Measurements from ENCODE around the gene SYNDIG1.

The SYNDIG1 gene

DNA sequence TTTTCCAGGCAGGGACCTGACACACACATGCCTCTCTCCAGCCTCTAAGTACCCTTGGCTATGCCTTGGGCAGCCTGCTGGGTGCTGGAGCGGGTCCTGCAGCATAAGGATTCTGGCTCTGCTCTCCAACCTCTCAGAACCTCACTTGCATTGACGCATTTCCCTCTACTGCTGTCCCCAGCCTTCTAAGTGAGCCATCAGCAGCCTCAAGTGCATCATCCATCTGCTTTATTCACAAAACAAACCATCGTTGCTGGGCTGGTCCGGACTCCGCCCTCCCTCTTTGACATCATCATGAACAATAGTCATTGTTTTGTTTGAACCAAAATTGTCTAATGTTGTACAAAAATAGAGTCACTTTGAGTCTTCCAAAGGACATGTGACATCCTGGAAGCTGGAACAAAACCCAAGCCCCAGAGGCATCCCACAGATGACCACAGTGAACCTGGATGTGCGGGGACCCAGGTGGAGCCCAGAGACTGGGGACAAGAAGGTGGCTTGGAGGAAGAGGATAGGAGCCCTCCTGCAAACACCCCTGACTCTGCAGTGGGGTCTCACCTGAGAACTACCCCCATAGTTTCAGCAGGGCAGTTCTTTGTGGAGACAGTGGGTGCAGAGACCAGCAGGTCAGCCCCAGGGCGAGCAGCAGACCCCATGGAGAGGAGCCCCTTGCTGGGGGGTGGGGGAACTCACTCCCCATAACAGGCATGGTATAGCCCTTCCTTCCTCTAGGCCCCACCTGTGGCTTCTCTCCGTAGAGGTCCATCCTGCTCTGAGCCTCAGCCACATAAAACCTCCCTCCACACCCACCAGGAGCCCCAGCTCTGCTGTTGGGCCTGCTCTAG lies 230.1 kb downstream of the SYNDIG1 start:
- H3K23ac ChIP-seq (ENCODE audit: low read length) = no peak overlapping the region
- H3K4me2 ChIP-seq (ENCODE audit: low read length) = no peak overlapping the region
- H4K91ac ChIP-seq (ENCODE audit: low read depth, low read length) = no peak overlapping the region
- no CpG with 5 or more reads among the region's 8 CpGs for WGBS (ENCODE audit: extremely low coverage, insufficient coverage, insufficient read length)
- H3K18ac ChIP-seq (ENCODE audit: low read length) = no peak overlapping the region
- peaks cover 6% of the 10 kb centered on the region for H3K9me3 ChIP-seq (ENCODE audit: insufficient read depth, low read depth, low read length)
- H3K9ac ChIP-seq (ENCODE audit: low read length) = no peak overlapping the region
- no peak overlapping the region for H2AFZ ChIP-seq (ENCODE audit: insufficient read depth, low read length, poor library complexity)
- no peak overlapping the region for H3K4ac ChIP-seq (ENCODE audit: low read depth, low read length)
- H3K14ac ChIP-seq (ENCODE audit: low read length) = no peak overlapping the region
- no peak overlapping the region for H3K4me3 ChIP-seq (ENCODE audit: low read depth, low read length)
- H3K27me3 ChIP-seq (ENCODE audit: insufficient read depth, low read length) = no peaks in the 10 kb centered on the region
- no peaks in the 10 kb centered on the region for H3K79me2 ChIP-seq (ENCODE audit: control insufficient read depth, insufficient read depth, low read length, poor library complexity)
- H3K4me1 ChIP-seq (ENCODE audit: control insufficient read depth in 1 of 2, insufficient read depth in 2 of 2, low read length in 2 of 2) = no peaks in the 10 kb centered on the region
- H3K36me3 ChIP-seq (ENCODE audit: control insufficient read depth in 1 of 2, insufficient read depth in 2 of 2, low read length in 2 of 2) = no peaks in the 10 kb centered on the region
- H2AK5ac ChIP-seq (ENCODE audit: low read length) = no peak overlapping the region
- no peak overlapping the region for H2BK5ac ChIP-seq (ENCODE audit: low read depth, low read length, poor library complexity)
- H2BK120ac ChIP-seq (ENCODE audit: insufficient read depth, low read length, poor library complexity) = no peak overlapping the region
- H3K79me1 ChIP-seq (ENCODE audit: low read length) = no peaks in the 10 kb centered on the region
- H4K8ac ChIP-seq (ENCODE audit: low read depth, low read length) = no peak overlapping the region
- no peak for DNase-seq
- H4K12ac ChIP-seq (ENCODE audit: low read depth, low read length) = no peak overlapping the region
- H3K27ac ChIP-seq (ENCODE audit: low read depth, low read length) = no peak overlapping the region
- no peak overlapping the region for H2BK12ac ChIP-seq (ENCODE audit: low read length)

DNA sequence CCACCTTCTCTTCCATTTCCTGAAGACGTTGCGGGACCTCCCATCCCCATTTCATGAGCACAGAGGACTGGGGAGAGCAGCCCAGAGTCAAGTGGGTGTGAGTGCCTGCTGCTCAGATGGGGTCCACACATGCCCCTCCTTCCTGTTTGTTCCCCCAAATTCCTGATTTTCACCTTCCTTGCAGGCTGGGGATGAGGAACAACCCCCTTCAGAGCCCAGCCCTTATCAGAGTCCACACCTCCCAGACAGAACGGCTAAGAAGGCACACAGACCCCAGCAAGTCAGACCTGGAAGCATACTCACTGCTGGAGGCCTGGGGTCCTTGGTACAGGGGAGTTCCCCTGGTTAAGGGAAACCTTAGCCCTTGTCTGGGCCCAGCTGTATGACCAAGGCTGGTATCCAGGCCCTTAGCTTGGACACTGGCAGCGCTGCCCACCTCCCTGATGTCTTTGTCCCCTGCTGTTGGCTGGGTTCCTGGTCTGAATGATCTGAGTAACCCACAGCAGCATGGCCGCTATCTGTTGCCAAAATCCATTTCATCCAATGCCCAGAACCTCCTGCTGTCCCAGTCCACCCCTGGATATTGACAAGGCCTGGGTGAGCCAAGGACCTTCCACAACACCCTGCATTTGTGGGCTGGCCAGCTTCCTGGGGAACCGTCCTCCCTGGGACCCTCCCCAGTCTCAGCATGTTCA lies 230.9 kb downstream of the SYNDIG1 start:
- no peak overlapping the region for H2AK5ac ChIP-seq (ENCODE audit: low read length)
- H3K4me1 ChIP-seq (ENCODE audit: control insufficient read depth in 1 of 2, insufficient read depth in 2 of 2, low read length in 2 of 2) = no peaks in the 10 kb centered on the region
- no peaks in the 10 kb centered on the region for H3K79me1 ChIP-seq (ENCODE audit: low read length)
- H3K9ac ChIP-seq (ENCODE audit: low read length) = no peak overlapping the region
- H3K4me3 ChIP-seq (ENCODE audit: low read depth, low read length) = no peak overlapping the region
- H3K9me3 ChIP-seq (ENCODE audit: insufficient read depth, low read depth, low read length) = peaks cover 6% of the 10 kb centered on the region
- H2AFZ ChIP-seq (ENCODE audit: insufficient read depth, low read length, poor library complexity) = no peak overlapping the region
- H3K27ac ChIP-seq (ENCODE audit: low read depth, low read length) = no peak overlapping the region
- no peak overlapping the region for H4K8ac ChIP-seq (ENCODE audit: low read depth, low read length)
- H3K4ac ChIP-seq (ENCODE audit: low read depth, low read length) = no peak overlapping the region
- H3K14ac ChIP-seq (ENCODE audit: low read length) = no peak overlapping the region
- no peak overlapping the region for H2BK120ac ChIP-seq (ENCODE audit: insufficient read depth, low read length, poor library complexity)
- H3K36me3 ChIP-seq (ENCODE audit: control insufficient read depth in 1 of 2, insufficient read depth in 2 of 2, low read length in 2 of 2) = no peaks in the 10 kb centered on the region
- H3K18ac ChIP-seq (ENCODE audit: low read length) = no peak overlapping the region
- H4K12ac ChIP-seq (ENCODE audit: low read depth, low read length) = no peak overlapping the region
- H3K27me3 ChIP-seq (ENCODE audit: insufficient read depth, low read length) = no peaks in the 10 kb centered on the region
- DNase-seq = no peak
- no peak overlapping the region for H4K91ac ChIP-seq (ENCODE audit: low read depth, low read length)
- H3K4me2 ChIP-seq (ENCODE audit: low read length) = no peak overlapping the region
- no peak overlapping the region for H3K23ac ChIP-seq (ENCODE audit: low read length)
- no peak overlapping the region for H2BK12ac ChIP-seq (ENCODE audit: low read length)
- no peak overlapping the region for H2BK5ac ChIP-seq (ENCODE audit: low read depth, low read length, poor library complexity)
- WGBS (ENCODE audit: extremely low coverage, insufficient coverage, insufficient read length) = no CpG with 5 or more reads among the region's 6 CpGs
- no peaks in the 10 kb centered on the region for H3K79me2 ChIP-seq (ENCODE audit: control insufficient read depth, insufficient read depth, low read length, poor library complexity)

DNA sequence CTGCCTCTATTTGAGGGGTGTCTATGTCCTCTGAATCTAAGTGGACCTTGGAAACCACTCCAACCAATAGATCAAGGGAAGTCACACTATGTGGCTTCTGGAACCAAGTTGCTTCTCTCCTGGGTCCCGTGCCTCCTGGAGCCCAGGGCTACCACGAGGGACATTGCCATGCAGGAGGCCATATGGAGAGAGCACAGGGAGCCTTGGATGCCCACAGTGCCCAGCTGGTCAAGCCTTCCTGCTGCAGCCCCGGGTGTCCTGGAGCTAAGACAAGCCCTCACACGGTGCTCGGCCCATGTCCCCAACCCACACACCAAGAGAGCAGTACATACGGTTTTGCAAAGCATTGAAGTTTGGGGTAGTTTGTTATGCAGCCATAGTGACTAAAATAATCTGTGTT lies 231.6 kb downstream of the SYNDIG1 start:
- no peak overlapping the region for H3K27ac ChIP-seq (ENCODE audit: low read depth, low read length)
- H4K12ac ChIP-seq (ENCODE audit: low read depth, low read length) = no peak overlapping the region
- H2AK5ac ChIP-seq (ENCODE audit: low read length) = no peak overlapping the region
- H3K14ac ChIP-seq (ENCODE audit: low read length) = no peak overlapping the region
- no peak overlapping the region for H3K18ac ChIP-seq (ENCODE audit: low read length)
- H3K4me3 ChIP-seq (ENCODE audit: low read depth, low read length) = no peak overlapping the region
- no peaks in the 10 kb centered on the region for H3K79me1 ChIP-seq (ENCODE audit: low read length)
- peaks cover 6% of the 10 kb centered on the region for H3K9me3 ChIP-seq (ENCODE audit: insufficient read depth, low read depth, low read length)
- no peaks in the 10 kb centered on the region for H3K79me2 ChIP-seq (ENCODE audit: control insufficient read depth, insufficient read depth, low read length, poor library complexity)
- no peak overlapping the region for H3K4me2 ChIP-seq (ENCODE audit: low read length)
- H3K36me3 ChIP-seq (ENCODE audit: control insufficient read depth in 1 of 2, insufficient read depth in 2 of 2, low read length in 2 of 2) = no peaks in the 10 kb centered on the region
- H2AFZ ChIP-seq (ENCODE audit: insufficient read depth, low read length, poor library complexity) = no peak overlapping the region
- no peaks in the 10 kb centered on the region for H3K27me3 ChIP-seq (ENCODE audit: insufficient read depth, low read length)
- no peak overlapping the region for H3K23ac ChIP-seq (ENCODE audit: low read length)
- no peak overlapping the region for H2BK12ac ChIP-seq (ENCODE audit: low read length)
- H2BK5ac ChIP-seq (ENCODE audit: low read depth, low read length, poor library complexity) = no peak overlapping the region
- no peaks in the 10 kb centered on the region for H3K4me1 ChIP-seq (ENCODE audit: control insufficient read depth in 1 of 2, insufficient read depth in 2 of 2, low read length in 2 of 2)
- no peak for DNase-seq
- H3K9ac ChIP-seq (ENCODE audit: low read length) = no peak overlapping the region
- WGBS (ENCODE audit: extremely low coverage, insufficient coverage, insufficient read length) = no CpG with 5 or more reads among the region's 6 CpGs
- no peak overlapping the region for H4K8ac ChIP-seq (ENCODE audit: low read depth, low read length)
- H2BK120ac ChIP-seq (ENCODE audit: insufficient read depth, low read length, poor library complexity) = no peak overlapping the region
- H3K4ac ChIP-seq (ENCODE audit: low read depth, low read length) = no peak overlapping the region
- no peak overlapping the region for H4K91ac ChIP-seq (ENCODE audit: low read depth, low read length)

DNA sequence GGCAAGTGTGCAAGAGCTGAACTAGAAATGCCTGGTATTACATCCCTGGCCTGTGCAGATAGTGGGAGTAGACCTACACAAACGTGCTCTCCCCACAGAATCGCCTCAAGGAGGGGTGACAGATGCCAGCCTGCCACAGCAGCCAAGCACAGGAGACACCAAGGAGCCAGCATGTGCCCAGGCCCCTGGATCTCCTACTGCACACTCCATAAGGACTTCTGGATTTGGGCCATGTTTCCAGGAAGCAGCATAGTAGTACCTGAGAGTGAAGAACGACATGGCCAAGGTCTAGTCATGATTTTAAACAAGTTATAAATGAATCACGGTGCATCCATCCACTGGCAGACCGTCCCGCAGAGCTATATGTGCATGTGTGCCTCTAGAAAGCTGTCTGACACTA lies 232.2 kb downstream of the SYNDIG1 start:
- no peaks in the 10 kb centered on the region for H3K36me3 ChIP-seq (ENCODE audit: control insufficient read depth in 1 of 2, insufficient read depth in 2 of 2, low read length in 2 of 2)
- no peaks in the 10 kb centered on the region for H3K27me3 ChIP-seq (ENCODE audit: insufficient read depth, low read length)
- H2BK12ac ChIP-seq (ENCODE audit: low read length) = no peak overlapping the region
- no peaks in the 10 kb centered on the region for H3K79me1 ChIP-seq (ENCODE audit: low read length)
- H2BK120ac ChIP-seq (ENCODE audit: insufficient read depth, low read length, poor library complexity) = no peak overlapping the region
- no peaks in the 10 kb centered on the region for H3K4me1 ChIP-seq (ENCODE audit: control insufficient read depth in 1 of 2, insufficient read depth in 2 of 2, low read length in 2 of 2)
- H3K18ac ChIP-seq (ENCODE audit: low read length) = no peak overlapping the region
- peaks cover 6% of the 10 kb centered on the region for H3K9me3 ChIP-seq (ENCODE audit: insufficient read depth, low read depth, low read length)
- H3K4me2 ChIP-seq (ENCODE audit: low read length) = no peak overlapping the region
- H3K4me3 ChIP-seq (ENCODE audit: low read depth, low read length) = no peak overlapping the region
- no peak overlapping the region for H4K12ac ChIP-seq (ENCODE audit: low read depth, low read length)
- H3K9ac ChIP-seq (ENCODE audit: low read length) = no peak overlapping the region
- H3K27ac ChIP-seq (ENCODE audit: low read depth, low read length) = no peak overlapping the region
- no CpG with 5 or more reads among the region's 6 CpGs for WGBS (ENCODE audit: extremely low coverage, insufficient coverage, insufficient read length)
- H2AK5ac ChIP-seq (ENCODE audit: low read length) = no peak overlapping the region
- DNase-seq = no peak
- no peak overlapping the region for H2BK5ac ChIP-seq (ENCODE audit: low read depth, low read length, poor library complexity)
- H2AFZ ChIP-seq (ENCODE audit: insufficient read depth, low read length, poor library complexity) = no peak overlapping the region
- H3K79me2 ChIP-seq (ENCODE audit: control insufficient read depth, insufficient read depth, low read length, poor library complexity) = no peaks in the 10 kb centered on the region
- H3K23ac ChIP-seq (ENCODE audit: low read length) = no peak overlapping the region
- no peak overlapping the region for H4K8ac ChIP-seq (ENCODE audit: low read depth, low read length)
- no peak overlapping the region for H3K4ac ChIP-seq (ENCODE audit: low read depth, low read length)
- no peak overlapping the region for H3K14ac ChIP-seq (ENCODE audit: low read length)
- no peak overlapping the region for H4K91ac ChIP-seq (ENCODE audit: low read depth, low read length)
